ENCODE measurements around the gene RACGAP1.

Gene RACGAP1

GRCh38 chr12:49985981-49986380 is 39.3 kb downstream of the RACGAP1 start:
- no peak for DNase-seq (ENCODE audit: low spot score)

- DNase-seq (ENCODE audit: low spot score), result no peak
Measured at GRCh38 chr12:49984476-49985359, 40.6 kb downstream of the RACGAP1 start.

GRCh38 chr12:49983892-49984291 is 41.4 kb downstream of the RACGAP1 start:
- peak; percentile 88 for DNase-seq (ENCODE audit: low spot score)

GRCh38 chr12:49982246-49983087 is 42.8 kb downstream of the RACGAP1 start:
- DNase-seq (ENCODE audit: low spot score), result no peak

GRCh38 chr12:49980501-49981349 is 44.6 kb downstream of the RACGAP1 start:
- DNase-seq (ENCODE audit: low spot score), result no peak

- no peak for DNase-seq (ENCODE audit: low spot score)
Measured at GRCh38 chr12:49979791-49980190, 45.5 kb downstream of the RACGAP1 start.

GRCh38 chr12:49979016-49979586 is 46.2 kb downstream of the RACGAP1 start:
- no peak for DNase-seq (ENCODE audit: low spot score)

GRCh38 chr12:49978125-49978524 is 47.2 kb downstream of the RACGAP1 start:
- no peak for DNase-seq (ENCODE audit: low spot score)

GRCh38 chr12:49976557-49976956 is 48.7 kb downstream of the RACGAP1 start:
- no peak for DNase-seq (ENCODE audit: low spot score)

GRCh38 chr12:49975318-49975761 is 50.0 kb downstream of the RACGAP1 start:
- no peak for DNase-seq (ENCODE audit: low spot score)

- no peak for DNase-seq (ENCODE audit: low spot score)
Measured at GRCh38 chr12:49974677-49975317, 50.5 kb downstream of the RACGAP1 start.

- no peak for DNase-seq (ENCODE audit: low spot score)
Measured at GRCh38 chr12:49974231-49974675, 51.0 kb downstream of the RACGAP1 start.

GRCh38 chr12:49973361-49973830 is 51.9 kb downstream of the RACGAP1 start:
- DNase-seq (ENCODE audit: low spot score), result no peak

GRCh38 chr12:49972641-49973360 is 52.5 kb downstream of the RACGAP1 start, which contains the start of gene AQP6:
TSS of gene AQP6 (plus strand) at chr12:49972947. CDS start at chr12:49973174, 227 bp downstream.
- no peak for DNase-seq (ENCODE audit: low spot score)

GRCh38 chr12:49972129-49972528 is 53.2 kb downstream of the RACGAP1 start:
- DNase-seq (ENCODE audit: low spot score), result no peak

GRCh38 chr12:49971141-49971540 is 54.2 kb downstream of the RACGAP1 start:
- DNase-seq (ENCODE audit: low spot score), result no peak

- no peak for DNase-seq (ENCODE audit: low spot score)
Measured at GRCh38 chr12:49970658-49971057, 54.6 kb downstream of the RACGAP1 start.

- no peak for DNase-seq (ENCODE audit: low spot score)
Measured at GRCh38 chr12:49969651-49970429, 55.5 kb downstream of the RACGAP1 start.

- DNase-seq (ENCODE audit: low spot score), result peak; percentile 79
Measured at GRCh38 chr12:49969027-49969426, 56.3 kb downstream of the RACGAP1 start.
